Measurements from ENCODE around the gene LOXL3.

LOXL3 gene

GRCh38 chr2:74553892-74554819, at the start of gene LOXL3, which contains the start of gene DOK1:
Gene LOXL3, minus strand, starts transcription at chr2:74553942. Its CDS starts 1,308 bp downstream, at chr2:74552634.
Gene DOK1, plus strand, starts transcription at chr2:74554720. Its CDS starts 35 bp downstream, at chr2:74554755.
- Histone ChIP-seq H3K4me1 (ENCODE audit: low read length) (peaks cover 3% of the 10 kb centered on the region; the same call in 1 of the 2 replicates), H3K9ac (ENCODE audit: low read length) (peak within 1 kb of the TSS; percentile 86), H4K20me1 (ENCODE audit: insufficient read depth, low read length) (no peaks in the 10 kb centered on the region), H3K79me2 (ENCODE audit: low read length) (peaks cover 9% of the 10 kb centered on the region; the same call in 1 of the 2 replicates), H3K27me3 (replicated peaks; ENCODE audit: insufficient read depth, low read length) (peaks cover 17% of the 10 kb centered on the region), H3K36me3 (replicated peaks; ENCODE audit: insufficient read depth, low read length) (0 out of 2 replicates have a peak, but pooled peaks cover 2% of the 10 kb centered on the region), H3K9me2 (replicated peaks; ENCODE audit: insufficient read depth, low read length) (no peaks in the 10 kb centered on the region), H2AFZ (ENCODE audit: low read length) (peak within 1 kb of the TSS; percentile 87), H3K4me2 (ENCODE audit: low read depth, low read length) (peak within 1 kb of the TSS; percentile 94), H3K4me3 (ENCODE audit: low read length) (peak within 1 kb of the TSS; percentile 93), H3F3A (ENCODE audit: insufficient read depth, low read length) (no peaks in the 10 kb centered on the region), H3K27ac (ENCODE audit: low read length) (peak within 1 kb of the TSS; percentile 53; the same call in 1 of the 2 replicates), H3K9me3 (replicated peaks; ENCODE audit: insufficient read depth, low read length) (no peaks in the 10 kb centered on the region)
- DNase-seq, result peak; percentile 81
- no peak for TF ChIP-seq EZH2 (optimal IDR thresholded peaks at IDR 0.05; ENCODE audit: low read depth, low read length)
- no peak for TF ChIP-seq EZH2phosphoT487 (IDR thresholded peaks at IDR 0.05; ENCODE audit: low read length)
- no peak for TF ChIP-seq CTCF (IDR thresholded peaks at IDR 0.05; ENCODE audit: low read length)

GRCh38 chr2:74602586-74603281, 49.0 kb upstream of the LOXL3 start:
- Histone ChIP-seq H3F3A (ENCODE audit: insufficient read depth, low read length) (no peaks in the 10 kb centered on the region), H3K4me1 (ENCODE audit: low read length) (no peaks in the 10 kb centered on the region), H3K27me3 (replicated peaks; ENCODE audit: insufficient read depth, low read length) (no peaks in the 10 kb centered on the region), H3K79me2 (ENCODE audit: low read length) (no peaks in the 10 kb centered on the region), H3K27ac (ENCODE audit: low read length) (no peak overlapping the region), H3K9ac (ENCODE audit: low read length) (no peak overlapping the region), H3K9me3 (replicated peaks; ENCODE audit: insufficient read depth, low read length) (no peaks in the 10 kb centered on the region), H3K4me2 (ENCODE audit: low read depth, low read length) (no peak overlapping the region), H3K9me2 (replicated peaks; ENCODE audit: insufficient read depth, low read length) (no peaks in the 10 kb centered on the region), H2AFZ (ENCODE audit: low read length) (no peak overlapping the region), H3K4me3 (ENCODE audit: low read length) (no peak overlapping the region), H3K36me3 (replicated peaks; ENCODE audit: insufficient read depth, low read length) (no peaks in the 10 kb centered on the region), H4K20me1 (ENCODE audit: insufficient read depth, low read length) (no peaks in the 10 kb centered on the region)
- DNase-seq, result no peak
- no peak for TF ChIP-seq EZH2phosphoT487 (IDR thresholded peaks at IDR 0.05; ENCODE audit: low read length)
- TF ChIP-seq EZH2 (optimal IDR thresholded peaks at IDR 0.05; ENCODE audit: low read depth, low read length), result no peak
- no peak for TF ChIP-seq CTCF (IDR thresholded peaks at IDR 0.05; ENCODE audit: low read length)

- H3K9ac ChIP-seq (ENCODE audit: low read length), result no peak overlapping the region
- no peaks in the 10 kb centered on the region for H3K4me1 ChIP-seq (ENCODE audit: low read length)
- TF ChIP-seq CTCF (IDR thresholded peaks at IDR 0.05; ENCODE audit: low read length) (no peak), EZH2phosphoT487 (IDR thresholded peaks at IDR 0.05; ENCODE audit: low read length) (no peak), EZH2 (optimal IDR thresholded peaks at IDR 0.05; ENCODE audit: low read depth, low read length) (no peak)
- no peaks in the 10 kb centered on the region for H3K27me3 ChIP-seq (replicated peaks; ENCODE audit: insufficient read depth, low read length)
- no peak for DNase-seq
- no peak overlapping the region for H2AFZ ChIP-seq (ENCODE audit: low read length)
- H3K27ac ChIP-seq (ENCODE audit: low read length), result no peak overlapping the region
- H3K79me2 ChIP-seq (ENCODE audit: low read length), result no peaks in the 10 kb centered on the region
- H4K20me1 ChIP-seq (ENCODE audit: insufficient read depth, low read length), result no peaks in the 10 kb centered on the region
- no peaks in the 10 kb centered on the region for H3K36me3 ChIP-seq (replicated peaks; ENCODE audit: insufficient read depth, low read length)
- H3K9me2 ChIP-seq (replicated peaks; ENCODE audit: insufficient read depth, low read length), result no peaks in the 10 kb centered on the region
- no peaks in the 10 kb centered on the region for H3K9me3 ChIP-seq (replicated peaks; ENCODE audit: insufficient read depth, low read length)
- H3K4me2 ChIP-seq (ENCODE audit: low read depth, low read length), result no peak overlapping the region
- no peak overlapping the region for H3K4me3 ChIP-seq (ENCODE audit: low read length)
- no peaks in the 10 kb centered on the region for H3F3A ChIP-seq (ENCODE audit: insufficient read depth, low read length)
These were observed 45.9 kb upstream of the LOXL3 start for GRCh38 chr2:74599676-74600075.
